ENCODE measurements around the gene AMH.

DNA sequence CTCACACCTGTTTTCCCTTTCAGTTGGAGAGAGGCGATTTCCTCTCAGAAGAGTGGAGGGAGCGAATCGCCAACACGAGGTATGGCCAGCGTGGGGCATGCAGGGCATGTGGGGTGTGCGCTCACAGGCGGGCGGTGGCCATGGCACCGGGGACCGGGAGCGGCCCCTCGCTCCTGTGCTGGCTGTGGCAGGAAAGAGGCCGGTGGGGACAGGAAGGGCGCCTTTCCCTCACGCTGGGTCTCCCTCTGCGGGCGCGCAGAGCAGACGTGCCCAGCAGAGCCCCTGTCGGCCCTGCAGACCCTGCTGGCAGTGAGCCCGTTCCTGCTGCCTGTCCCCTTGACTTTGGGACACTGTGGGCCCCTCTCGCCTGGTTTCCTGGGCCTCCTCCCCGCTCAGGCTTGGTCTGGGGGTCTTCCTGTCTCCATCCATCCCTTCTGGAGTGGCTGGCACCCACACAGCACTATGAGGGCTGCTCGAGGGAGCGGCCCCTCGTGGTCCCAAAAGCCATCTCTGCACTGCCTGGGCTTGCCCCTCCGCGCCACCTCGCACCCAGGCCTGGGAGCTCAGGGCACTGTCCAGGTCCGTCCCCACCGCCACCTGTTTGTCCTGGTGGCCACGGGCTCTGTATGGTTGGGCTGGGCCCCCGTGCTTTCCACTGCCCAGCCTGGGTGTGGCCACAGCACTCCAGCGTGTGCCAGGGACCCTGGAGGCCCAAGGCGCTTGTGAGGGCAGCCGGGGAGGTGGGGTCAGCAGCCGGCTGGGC is 49.1 kb upstream of the AMH start:
- TF ChIP-seq, protein P1, sequence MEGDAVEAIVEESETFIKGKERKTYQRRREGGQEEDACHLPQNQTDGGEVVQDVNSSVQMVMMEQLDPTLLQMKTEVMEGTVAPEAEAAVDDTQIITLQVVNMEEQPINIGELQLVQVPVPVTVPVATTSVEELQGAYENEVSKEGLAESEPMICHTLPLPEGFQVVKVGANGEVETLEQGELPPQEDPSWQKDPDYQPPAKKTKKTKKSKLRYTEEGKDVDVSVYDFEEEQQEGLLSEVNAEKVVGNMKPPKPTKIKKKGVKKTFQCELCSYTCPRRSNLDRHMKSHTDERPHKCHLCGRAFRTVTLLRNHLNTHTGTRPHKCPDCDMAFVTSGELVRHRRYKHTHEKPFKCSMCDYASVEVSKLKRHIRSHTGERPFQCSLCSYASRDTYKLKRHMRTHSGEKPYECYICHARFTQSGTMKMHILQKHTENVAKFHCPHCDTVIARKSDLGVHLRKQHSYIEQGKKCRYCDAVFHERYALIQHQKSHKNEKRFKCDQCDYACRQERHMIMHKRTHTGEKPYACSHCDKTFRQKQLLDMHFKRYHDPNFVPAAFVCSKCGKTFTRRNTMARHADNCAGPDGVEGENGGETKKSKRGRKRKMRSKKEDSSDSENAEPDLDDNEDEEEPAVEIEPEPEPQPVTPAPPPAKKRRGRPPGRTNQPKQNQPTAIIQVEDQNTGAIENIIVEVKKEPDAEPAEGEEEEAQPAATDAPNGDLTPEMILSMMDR (IDR thresholded peaks at IDR 0.05) = no peak
- no peak for TF ChIP-seq POLR2A (IDR thresholded peaks at IDR 0.05)

Measured in adrenal gland (tissue), 5 donors.